Measurements from ENCODE around the gene DNAH2. TPM values are rescaled to one million over a fixed set of nuclear protein-coding genes. Genes with fewer than 3 reads are reported as not detected.

The DNAH2 gene
- total and polyA plus RNA-seq, 4 donors = 1.5 to 14.0 (median 7.6) TPM

DNA sequence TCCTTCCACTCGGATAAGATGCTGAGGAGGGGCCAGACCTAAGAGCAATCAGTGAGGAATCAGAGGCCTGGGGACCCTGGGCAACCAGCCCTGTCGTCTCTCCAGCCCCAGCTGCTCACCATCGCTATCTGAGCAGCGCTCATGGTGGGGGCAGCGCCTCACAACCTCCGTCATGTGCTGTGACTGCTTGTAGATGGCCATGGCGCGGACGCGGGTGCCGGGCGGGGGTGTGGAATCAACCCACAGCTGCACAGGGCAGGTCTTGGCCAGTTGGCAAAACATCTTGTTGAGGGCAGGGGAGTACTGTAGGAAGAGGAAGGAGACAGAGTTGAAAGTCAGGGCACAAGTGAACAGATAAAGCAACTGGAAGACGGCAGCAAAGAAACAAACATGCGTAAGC, 42.6 kb upstream of the DNAH2 start:
- DNase-seq = no peak
- peaks cover 18 to 40% (median 26%) of the 10 kb centered on the region in 4 donors for H3K36me3 ChIP-seq (ENCODE audit: control insufficient read depth in 4 of 4, insufficient read depth in 4 of 4, low read length in 4 of 4)
- no peak overlapping the region for H3K4me3 ChIP-seq
- H3K9me3 ChIP-seq (ENCODE audit: control insufficient read depth in 4 of 4, insufficient read depth in 3 of 4, low read length in 3 of 4) = peaks cover 0 to 9% (median 5%) of the 10 kb centered on the region in 4 donors
- H3K27ac ChIP-seq (ENCODE audit: low read depth in 1 of 2, low read length in 1 of 2) = no peak overlapping the region
- peaks cover 0 to 4% (median 0%) of the 10 kb centered on the region in 5 donors for H3K4me1 ChIP-seq (ENCODE audit: control insufficient read depth in 5 of 5, insufficient read depth in 5 of 5, low read length in 5 of 5)
- H3K27me3 ChIP-seq (ENCODE audit: control insufficient read depth in 3 of 3, insufficient read depth in 3 of 3, low read length in 2 of 3) = no peaks in the 10 kb centered on the region
- TF ChIP-seq, protein P1, sequence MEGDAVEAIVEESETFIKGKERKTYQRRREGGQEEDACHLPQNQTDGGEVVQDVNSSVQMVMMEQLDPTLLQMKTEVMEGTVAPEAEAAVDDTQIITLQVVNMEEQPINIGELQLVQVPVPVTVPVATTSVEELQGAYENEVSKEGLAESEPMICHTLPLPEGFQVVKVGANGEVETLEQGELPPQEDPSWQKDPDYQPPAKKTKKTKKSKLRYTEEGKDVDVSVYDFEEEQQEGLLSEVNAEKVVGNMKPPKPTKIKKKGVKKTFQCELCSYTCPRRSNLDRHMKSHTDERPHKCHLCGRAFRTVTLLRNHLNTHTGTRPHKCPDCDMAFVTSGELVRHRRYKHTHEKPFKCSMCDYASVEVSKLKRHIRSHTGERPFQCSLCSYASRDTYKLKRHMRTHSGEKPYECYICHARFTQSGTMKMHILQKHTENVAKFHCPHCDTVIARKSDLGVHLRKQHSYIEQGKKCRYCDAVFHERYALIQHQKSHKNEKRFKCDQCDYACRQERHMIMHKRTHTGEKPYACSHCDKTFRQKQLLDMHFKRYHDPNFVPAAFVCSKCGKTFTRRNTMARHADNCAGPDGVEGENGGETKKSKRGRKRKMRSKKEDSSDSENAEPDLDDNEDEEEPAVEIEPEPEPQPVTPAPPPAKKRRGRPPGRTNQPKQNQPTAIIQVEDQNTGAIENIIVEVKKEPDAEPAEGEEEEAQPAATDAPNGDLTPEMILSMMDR (IDR thresholded peaks at IDR 0.05; ENCODE audit: control extremely low read depth, extremely low read depth) = no peak
- H3K9ac ChIP-seq (ENCODE audit: insufficient read depth in 1 of 2, low read length in 2 of 2) = no peak overlapping the region
- ATAC-seq (ENCODE audit: insufficient read depth, low FRiP score) = no peak
- WGBS, 2 donors = 90 to 92% methylated on average over 14 of the region's 14 CpGs

DNA sequence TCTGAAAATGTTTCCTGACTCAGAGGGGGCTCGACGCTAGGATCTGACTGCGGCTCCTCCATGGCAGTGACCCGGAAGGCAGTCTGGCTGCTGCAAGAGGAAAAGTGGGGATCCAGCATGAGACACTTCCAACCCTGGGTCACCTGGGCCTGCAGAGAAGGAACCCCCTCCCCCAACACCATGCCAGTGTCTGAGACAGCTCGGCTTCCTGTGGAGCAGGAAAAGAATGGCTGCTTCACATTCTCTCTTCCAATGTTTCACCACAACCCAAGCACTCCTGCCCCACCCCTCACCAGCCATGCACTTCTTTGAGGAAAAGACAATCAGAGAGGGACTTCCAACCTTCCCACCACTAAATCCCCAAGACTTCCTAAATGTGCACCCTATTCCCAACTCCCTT, 41.0 kb upstream of the DNAH2 start:
- 89 to 95% methylated on average over 5 of the region's 5 CpGs for WGBS, 2 donors
- Histone ChIP-seq H3K9ac (ENCODE audit: insufficient read depth in 1 of 2, low read length in 2 of 2) (no peak overlapping the region), H3K36me3 (ENCODE audit: control insufficient read depth in 4 of 4, insufficient read depth in 4 of 4, low read length in 4 of 4) (peaks cover 14 to 34% (median 23%) of the 10 kb centered on the region in 4 donors), H3K27me3 (ENCODE audit: control insufficient read depth in 3 of 3, insufficient read depth in 3 of 3, low read length in 2 of 3) (no peaks in the 10 kb centered on the region), H3K9me3 (ENCODE audit: control insufficient read depth in 4 of 4, insufficient read depth in 3 of 4, low read length in 3 of 4) (peaks cover 0 to 9% (median 5%) of the 10 kb centered on the region in 4 donors), H3K4me1 (ENCODE audit: control insufficient read depth in 5 of 5, insufficient read depth in 5 of 5, low read length in 5 of 5) (peaks cover 0 to 4% (median 0%) of the 10 kb centered on the region in 5 donors), H3K27ac (ENCODE audit: low read depth in 1 of 2, low read length in 1 of 2) (no peak overlapping the region), H3K4me3 (no peak overlapping the region)
- ATAC-seq (ENCODE audit: insufficient read depth, low FRiP score) (no peak), DNase-seq (no peak)
- TF ChIP-seq, protein P1 (IDR thresholded peaks at IDR 0.05; ENCODE audit: control extremely low read depth, extremely low read depth) = no peak

DNA sequence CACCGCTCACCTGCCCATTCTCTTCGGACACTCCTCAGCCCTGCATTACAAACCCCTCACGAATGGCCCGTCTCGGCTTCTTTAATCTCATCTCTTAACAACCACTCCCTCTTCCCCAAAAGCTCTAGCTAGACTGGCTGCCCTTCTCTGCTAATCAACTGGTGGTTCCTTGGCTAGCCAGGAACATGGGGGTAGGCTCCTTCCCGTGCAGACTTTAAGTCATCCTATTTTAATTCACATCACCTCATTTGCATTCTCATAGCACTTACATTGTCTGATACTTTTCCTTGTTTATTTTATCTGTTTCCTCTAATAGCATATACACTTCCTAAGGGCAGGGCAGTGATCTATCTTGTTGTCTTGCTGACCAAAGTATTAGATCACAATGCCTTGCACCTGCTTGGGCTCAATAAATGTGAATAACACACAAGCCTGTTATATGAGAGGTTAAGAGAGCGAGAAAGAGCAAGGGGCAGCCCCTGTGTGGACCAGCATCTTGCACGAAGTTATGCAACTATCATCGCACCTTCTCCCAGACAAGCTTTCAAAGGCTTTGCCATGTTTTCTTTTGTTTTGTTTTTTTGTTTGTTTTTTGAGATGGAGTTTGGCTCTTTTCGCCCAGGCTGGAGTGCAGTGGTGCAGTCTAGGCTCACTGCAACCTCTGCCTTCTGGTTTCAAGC, 40.0 kb upstream of the DNAH2 start:
- DNase-seq = no peak
- TF ChIP-seq, protein P1 (IDR thresholded peaks at IDR 0.05; ENCODE audit: control extremely low read depth, extremely low read depth) = no peak

More for the DNA sequence above, 40.0 kb upstream of the DNAH2 start:
- ATAC-seq (ENCODE audit: insufficient read depth, low FRiP score) = no peak
- H3K9me3 ChIP-seq (ENCODE audit: control insufficient read depth in 4 of 4, insufficient read depth in 3 of 4, low read length in 3 of 4) = peaks cover 0 to 9% (median 5%) of the 10 kb centered on the region in 4 donors
- no peak overlapping the region for H3K27ac ChIP-seq (ENCODE audit: low read depth in 1 of 2, low read length in 1 of 2)
- no peak overlapping the region for H3K9ac ChIP-seq (ENCODE audit: insufficient read depth in 1 of 2, low read length in 2 of 2)
- no peaks in the 10 kb centered on the region for H3K27me3 ChIP-seq (ENCODE audit: control insufficient read depth in 3 of 3, insufficient read depth in 3 of 3, low read length in 2 of 3)
- no peak overlapping the region for H3K4me3 ChIP-seq
- H3K4me1 ChIP-seq (ENCODE audit: control insufficient read depth in 5 of 5, insufficient read depth in 5 of 5, low read length in 5 of 5) = peaks cover 0 to 4% (median 0%) of the 10 kb centered on the region in 5 donors
- H3K36me3 ChIP-seq (ENCODE audit: control insufficient read depth in 4 of 4, insufficient read depth in 4 of 4, low read length in 4 of 4) = peaks cover 14 to 29% (median 22%) of the 10 kb centered on the region in 4 donors
- 73 to 79% methylated on average over 10 of the region's 10 CpGs for WGBS, 2 donors

Data from lung (tissue), 12 donors.